HG03520 (cell line): ENCODE measurements around the gene PPFIBP1.
A peak's percentile ranks its signal among the peaks of the same experiment; 100 is the strongest.

Experiments
- ATAC-seq: cut with Tn5 transposase; IDR thresholded peaks from one replicate; pipeline ENCODE4 v1.9.1; 2021; ENCODE audit warnings: mild to moderate bottlenecking, moderate library complexity; ENCODE audit not compliant: unreplicated experiment

PPFIBP1 gene

DNA sequence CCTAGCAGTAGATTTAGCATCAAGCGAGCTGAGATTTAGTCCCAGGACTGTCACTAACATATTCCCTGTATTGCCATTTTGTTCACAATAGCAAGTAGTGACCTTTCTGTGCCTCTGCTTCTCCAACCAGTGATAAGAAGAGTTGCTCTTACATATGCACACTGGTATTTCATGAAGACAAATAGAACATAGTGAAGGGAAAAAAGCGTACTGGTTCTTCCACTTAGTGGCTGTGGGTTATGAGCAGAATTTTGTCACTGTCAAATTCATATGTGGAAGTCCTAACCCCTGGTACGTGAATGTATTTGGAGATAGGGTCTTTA lies 12.3 kb upstream of the PPFIBP1 start:
- ATAC-seq = no peak

DNA sequence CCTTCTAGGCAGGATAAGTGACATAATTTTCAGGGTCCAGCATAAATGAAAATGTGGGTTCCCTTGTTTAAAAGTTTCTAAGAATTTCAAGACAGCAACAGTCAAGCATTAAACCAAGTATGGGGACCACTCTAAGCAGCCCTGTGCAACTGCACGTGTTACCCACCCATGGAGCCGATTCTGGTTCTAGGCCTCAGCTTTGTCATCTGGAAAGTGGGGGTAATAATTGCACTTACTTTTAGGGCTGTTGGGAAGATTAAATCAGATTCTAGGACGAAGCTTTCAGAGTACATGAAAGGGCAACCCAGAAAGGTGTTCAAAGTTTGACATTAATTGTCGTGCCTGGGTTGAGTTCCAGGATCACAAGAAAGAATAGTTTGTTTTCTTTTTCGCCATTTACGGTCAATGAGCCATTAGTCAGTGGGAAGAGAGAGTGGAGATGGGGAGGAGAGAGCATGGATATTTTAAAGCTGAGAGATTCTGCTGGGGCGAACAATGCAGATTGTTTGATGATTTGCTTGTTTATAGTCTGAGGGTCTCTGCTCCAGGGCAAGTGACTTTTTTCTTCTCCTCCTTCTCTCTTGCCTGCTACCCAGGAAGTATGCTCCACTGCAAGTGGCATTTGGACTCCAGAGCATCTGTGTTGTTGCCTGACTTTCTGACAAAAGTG lies 10.7 kb upstream of the PPFIBP1 start:
- ATAC-seq = no peak

DNA sequence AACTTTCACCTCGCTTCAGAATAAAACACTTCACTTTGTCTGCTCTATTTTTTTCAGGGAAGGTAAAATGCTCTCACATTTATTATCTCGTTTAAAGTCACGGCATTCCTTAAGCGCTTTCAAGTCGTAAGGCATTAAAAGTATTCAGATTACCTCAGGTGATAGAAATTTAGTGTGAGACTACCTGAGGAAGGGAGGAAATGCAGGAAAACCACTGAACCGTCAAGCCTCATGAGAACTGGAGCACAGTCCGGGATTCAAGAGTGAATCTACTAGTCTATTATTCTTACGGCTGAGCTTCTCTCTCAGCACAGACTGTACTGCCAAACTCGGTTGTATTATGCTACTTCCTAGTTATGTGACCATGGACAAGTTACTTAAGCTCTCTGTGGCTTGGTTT lies 8.3 kb upstream of the PPFIBP1 start:
- no peak for ATAC-seq

DNA sequence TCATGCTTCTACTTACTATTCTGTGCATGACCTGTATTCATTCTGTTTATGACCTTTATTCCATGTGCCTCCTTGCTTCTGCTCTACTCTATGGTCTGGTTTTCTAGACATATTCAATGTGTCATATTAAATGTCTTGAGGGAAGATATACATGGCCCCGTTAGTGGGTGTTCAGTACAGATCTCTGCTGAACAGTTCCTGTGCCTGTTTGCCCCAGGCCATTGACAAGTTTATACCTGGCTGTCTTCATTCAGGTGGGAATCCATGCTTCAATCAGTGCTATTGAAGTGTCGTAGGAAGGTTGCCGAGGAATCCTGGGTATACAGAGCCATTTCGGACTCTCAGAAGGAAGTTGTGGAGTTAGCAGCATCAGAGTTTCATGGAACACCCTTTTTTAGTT lies 7.4 kb upstream of the PPFIBP1 start:
- no peak for ATAC-seq

GRCh38 chr12:27517546-27517945 lies 6.5 kb upstream of the PPFIBP1 start:
- no peak for ATAC-seq

GRCh38 chr12:27517961-27518665 lies 5.9 kb upstream of the PPFIBP1 start:
- ATAC-seq = no peak

DNA sequence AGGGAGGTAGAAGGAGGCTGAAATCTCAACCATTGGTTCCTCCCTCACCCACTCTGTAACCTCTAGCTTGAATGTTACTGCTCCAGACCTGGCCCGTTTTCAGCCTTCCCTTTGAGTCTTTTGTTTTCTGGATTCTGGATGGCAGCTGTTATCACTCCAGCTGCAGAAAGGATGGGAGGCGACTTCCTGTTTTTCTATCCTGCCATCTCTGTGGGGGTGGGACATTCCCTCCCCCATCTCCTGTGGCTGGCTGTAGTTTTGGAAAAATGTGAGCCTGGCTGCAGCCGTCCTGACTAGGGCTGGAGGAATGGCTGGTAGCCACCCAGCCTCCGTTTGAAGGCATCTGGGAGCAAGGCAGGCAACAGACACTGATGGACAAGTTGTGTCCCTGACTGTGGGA lies 2.9 kb upstream of the PPFIBP1 start:
- no peak for ATAC-seq

DNA sequence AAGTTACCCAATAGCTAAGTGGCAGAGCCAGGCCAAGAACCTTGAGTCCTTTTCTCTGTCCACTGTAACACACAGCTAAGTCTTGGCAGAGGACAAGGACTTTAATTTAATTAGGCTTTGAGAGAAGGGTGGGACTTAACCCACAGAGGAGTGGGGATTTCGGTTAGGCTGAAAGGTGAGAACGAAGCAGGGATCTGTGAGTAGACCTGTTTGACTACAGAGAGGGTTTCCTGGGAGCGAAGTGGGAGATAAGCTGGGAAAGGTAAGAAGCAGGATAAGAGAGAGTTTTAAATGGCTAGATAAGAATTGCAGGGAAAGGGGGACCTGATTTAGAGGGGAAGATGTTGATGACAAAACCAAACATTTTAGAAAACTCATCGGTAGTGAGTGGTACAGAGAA lies 2.0 kb upstream of the PPFIBP1 start:
- ATAC-seq = no peak

DNA sequence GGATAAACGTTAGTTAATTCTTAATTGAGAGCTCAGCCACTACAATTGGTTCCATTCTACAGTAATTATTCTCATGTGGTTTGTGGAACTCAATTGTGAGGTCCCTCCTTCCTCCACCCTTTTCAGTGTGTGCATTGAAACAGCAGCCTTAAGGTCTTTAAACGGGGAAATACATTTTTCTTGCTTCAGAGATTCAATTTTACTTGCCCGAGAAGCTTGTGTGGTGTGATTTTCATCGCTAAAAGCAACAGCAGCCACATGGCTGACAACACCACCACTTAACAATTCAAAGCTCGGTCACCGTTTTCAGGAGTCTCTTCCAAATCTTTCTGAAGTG lies 733 bp upstream of the PPFIBP1 start:
- ATAC-seq = peak; percentile 5

GRCh38 chr12:27524494-27524835 lies 459 bp downstream of the PPFIBP1 start:
- no peak for ATAC-seq

GRCh38 chr12:27524839-27525753 lies 1.1 kb downstream of the PPFIBP1 start:
- no peak for ATAC-seq

GRCh38 chr12:27527512-27527911 lies 3.5 kb downstream of the PPFIBP1 start:
- ATAC-seq = no peak

DNA sequence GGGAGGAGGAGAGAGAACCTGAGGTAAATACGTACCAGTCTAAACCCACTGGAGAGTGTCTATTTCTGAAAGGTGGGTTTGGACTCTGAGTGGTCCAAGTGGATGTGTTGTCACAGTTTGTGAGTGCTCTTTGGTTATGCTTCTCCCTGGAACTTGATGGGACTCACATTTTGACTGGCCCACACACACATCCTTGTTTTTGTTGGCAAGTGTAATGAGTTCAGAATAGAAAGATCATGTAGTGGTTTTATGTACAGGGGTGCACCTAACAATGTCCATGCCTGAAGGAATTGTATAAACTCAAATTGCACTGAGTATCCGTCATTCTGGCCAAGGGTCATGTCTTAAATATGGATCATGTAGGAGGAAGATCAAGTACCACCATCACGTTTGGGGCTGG lies 4.8 kb downstream of the PPFIBP1 start:
- ATAC-seq = no peak

DNA sequence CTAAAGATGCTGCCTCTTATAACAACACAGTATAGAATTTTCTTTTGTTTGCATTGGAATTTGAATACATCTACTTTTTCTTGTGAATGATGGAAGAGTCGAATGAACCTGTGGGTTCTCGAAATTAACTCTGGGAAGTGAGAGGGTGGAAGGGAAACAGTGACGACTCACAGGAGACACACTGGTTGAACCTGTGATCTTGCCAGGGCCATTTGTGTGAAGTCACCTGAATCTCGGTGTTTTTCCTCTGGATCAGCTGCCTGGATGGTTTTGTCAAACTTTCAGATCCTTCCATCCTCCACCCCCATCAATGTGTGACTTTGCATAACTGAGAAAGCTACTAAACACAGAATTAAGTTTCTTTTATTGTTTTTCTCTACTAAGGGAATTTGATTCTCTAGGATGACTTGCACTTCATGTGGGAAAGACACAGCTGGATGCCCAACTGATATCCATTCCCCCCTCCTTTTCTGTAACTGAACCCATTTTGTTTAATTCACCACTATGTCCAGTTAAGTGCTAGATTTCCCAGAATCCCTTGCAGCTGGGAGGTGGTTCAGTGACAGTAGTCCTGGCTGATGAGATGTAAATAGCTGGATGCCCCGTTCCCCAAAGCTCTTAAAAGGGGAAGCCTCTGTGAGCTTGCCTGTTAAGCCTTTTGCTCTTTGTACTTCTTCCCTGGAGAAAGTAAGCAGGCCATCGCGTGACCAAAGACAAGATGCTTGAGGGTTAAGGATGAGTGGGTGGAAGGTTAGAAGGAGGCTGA lies 6.3 kb downstream of the PPFIBP1 start:
- ATAC-seq = no peak

DNA sequence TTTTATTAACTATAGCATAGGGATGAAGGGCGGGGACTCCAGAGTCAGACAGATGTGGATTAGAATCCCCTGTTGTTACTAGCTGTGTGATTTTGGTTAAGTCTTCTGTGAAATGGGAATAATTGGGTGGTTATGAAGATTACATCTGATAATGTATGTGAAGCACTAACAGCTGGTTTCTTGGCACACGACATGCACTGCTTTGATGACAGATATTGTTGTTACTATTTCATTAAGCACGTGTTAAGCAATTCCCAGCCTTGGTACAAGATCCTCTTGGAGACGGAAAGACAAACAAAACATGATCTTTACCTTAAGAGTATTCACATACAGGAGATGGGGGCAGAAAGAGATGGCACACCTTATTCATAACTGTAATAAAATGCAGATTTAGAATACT lies 7.9 kb downstream of the PPFIBP1 start:
- ATAC-seq = no peak

GRCh38 chr12:27534060-27534764 lies 10.2 kb downstream of the PPFIBP1 start:
- ATAC-seq = no peak

DNA sequence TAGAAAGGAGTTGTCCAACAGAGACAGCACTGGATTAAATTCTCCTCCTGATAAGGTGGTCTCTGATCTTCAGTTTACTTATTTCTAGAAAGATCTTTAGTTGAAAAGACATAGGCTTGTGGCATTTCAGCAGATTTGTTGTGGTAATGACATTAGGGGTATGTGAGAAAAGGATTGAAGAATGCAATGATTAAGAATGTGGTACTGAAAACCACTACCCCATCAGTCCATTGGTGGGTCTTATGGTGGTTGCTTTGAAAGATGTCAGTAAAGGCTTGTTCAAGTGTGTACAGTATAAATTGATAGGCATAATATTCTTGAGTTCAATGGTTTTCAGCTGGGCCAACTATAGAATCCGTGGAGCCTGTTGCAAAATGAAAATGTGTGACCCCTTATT lies 10.8 kb downstream of the PPFIBP1 start:
- ATAC-seq = no peak

GRCh38 chr12:27535318-27535717 lies 11.3 kb downstream of the PPFIBP1 start:
- no peak for ATAC-seq

DNA sequence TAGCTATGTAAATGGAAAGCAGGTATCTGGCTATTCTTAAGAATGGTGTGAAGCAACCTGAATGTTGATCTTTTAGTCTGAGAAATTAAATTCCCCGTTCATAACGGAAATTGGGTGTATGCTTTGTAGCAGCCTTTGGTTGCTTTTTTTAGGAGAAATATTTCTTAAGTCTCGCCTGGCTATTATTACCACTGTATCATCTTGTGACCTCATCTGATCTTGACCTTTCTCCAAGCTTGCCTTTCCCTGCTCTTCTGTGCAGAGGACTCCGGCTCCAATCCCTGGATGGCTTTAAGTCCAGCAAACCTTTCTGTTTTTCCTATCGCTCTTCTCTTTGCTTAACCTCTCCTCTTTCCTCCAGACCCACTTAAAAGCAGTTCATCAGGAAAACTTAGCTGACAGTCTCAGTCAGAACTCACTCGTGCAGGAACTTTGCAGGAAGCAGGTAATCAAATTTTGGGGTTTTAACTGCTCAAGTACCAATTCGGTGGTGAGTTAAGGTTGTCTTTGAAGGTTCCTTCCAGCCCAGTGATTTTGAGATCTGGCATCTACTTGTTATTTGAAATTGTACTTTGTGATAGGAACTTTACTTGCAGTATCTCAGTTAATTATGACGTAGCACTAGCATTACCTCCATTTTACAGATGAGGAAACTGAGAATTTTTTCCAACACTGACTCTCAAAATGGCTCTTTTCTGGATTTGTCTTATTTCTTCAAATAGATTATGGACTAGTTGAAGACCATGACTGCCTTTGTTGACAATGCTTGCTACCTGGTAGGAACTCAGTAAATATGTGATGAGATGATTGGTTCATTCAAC lies 14.1 kb downstream of the PPFIBP1 start:
- no peak for ATAC-seq

GRCh38 chr12:27539191-27539631 lies 15.2 kb downstream of the PPFIBP1 start:
- ATAC-seq = no peak
